Gastrocnemius medialis (tissue), 4 donors: ENCODE data around the gene RYR3. TPM values are rescaled to one million over a fixed set of nuclear protein-coding genes. Genes with fewer than 3 reads are reported as not detected.

ENCODE experiments used
- ATAC-seq, 2 donors: fragments of 150-250 bp; one replicate each; pipeline ENCODE4 v1.9.1; 2016
- DNase-seq, 2 donors: peaks; one replicate each; pipeline ENCODE4 v3.0.0-alpha.2; 2019
- H3K27ac ChIP-seq, 4 donors: fragments of 200-600 bp; sonication (generic); 1 replicate in 1 of 4; 2 replicates in 3 of 4; pipeline ENCODE4 v1.5.1; 2016 to 2018; ENCODE audit warnings: mild to moderate bottlenecking in 2 of 4, moderate library complexity in 1 of 4
- H3K27me3 ChIP-seq, 3 donors: fragments of 200-600 bp; sonication (generic) in 2 of 3; 1 replicate in 1 of 3; 2 replicates in 2 of 3; pipeline versions ENCODE4 v1.5.1 to v1.6.0; 2016 to 2019; ENCODE audit warnings: mild to moderate bottlenecking in 1 of 3, moderate library complexity in 1 of 3
- H3K36me3 ChIP-seq, 2 donors: fragments of 200-600 bp; sonication (generic) in 1 of 2; one replicate each; pipeline ENCODE4 v1.5.1; 2017 to 2018
- H3K4me1 ChIP-seq, 2 donors: fragments of 200-600 bp; sonication (generic) in 1 of 2; one replicate each; pipeline ENCODE4 v1.5.1; 2016 to 2017; ENCODE audit warnings: mild to moderate bottlenecking in 2 of 2
- H3K4me3 ChIP-seq, 4 donors: fragments of 200-600 bp; sonication (generic) in 3 of 4; 1 replicate in 1 of 4; 2 replicates in 3 of 4; pipeline ENCODE4 v1.5.1; 2016 to 2019; ENCODE audit warnings: mild to moderate bottlenecking in 2 of 4
- H3K9me3 ChIP-seq, 3 donors: fragments of 200-600 bp; sonication (generic) in 2 of 3; 1 replicate in 1 of 3; 2 replicates in 2 of 3; pipeline ENCODE4 v1.5.1; 2016 to 2019
- POLR2A ChIP-seq, 2 donors: fragments of 450-650 bp; IDR thresholded peaks; one replicate each; pipeline ENCODE4 v1.6.1; 2017; ENCODE audit warnings: antibody characterized with exemption in 2 of 2, mild to moderate bottlenecking in 2 of 2, moderate library complexity in 2 of 2
- in situ Hi-C, 4 donors: fragments of 200-750 bp; cut with MboI; loops; one replicate each; pipeline versions ENCODE4 v1.15.0 to v1.8.0; 2017; ENCODE audit warnings: low sequenced_read_pairs in 4 of 4
- intact Hi-C: fragments of 100-400 bp; cut with DNase I; formaldehyde crosslinking; loops from one replicate; pipeline ENCODE4 v1.15.1; 2023; ENCODE audit warnings: low total_unique reads
- total RNA-seq, 4 donors: library from RNA; depleted of rRNA; stranded (reverse); fragments of >200 nt; gene quantifications; one replicate each; pipeline versions ENCODE4 v1.1.0 to v1.2.3, GENCODE V29; 2016
- TF ChIP-seq, protein P1 (sequence below), 5 experiments: fragments of 450-650 bp in 3 of 5; fragments of 200-600 bp in 2 of 5; sonication (generic) in 2 of 5; IDR thresholded peaks in 4 of 5; conservative IDR thresholded peaks in 1 of 5; 1 replicate in 4 of 5; 2 replicates in 1 of 5; pipeline ENCODE4 v1.5.1; 2016 to 2019; ENCODE audit warnings: antibody characterized with exemption in 5 of 5, mild to moderate bottlenecking in 3 of 5, moderate library complexity in 3 of 5

Gene RYR3
- total RNA-seq, 4 donors from 2014 or later, result 7.6 to 30.9 (median 20.6) TPM

- in situ Hi-C loops (loop anchor here in 2 of 4 donors (5.0 to 10.0 kb wide), 2 partner anchors 396 to 404 kb away; no protein-coding TSS in a partner anchor), intact Hi-C loops (no loop called here)
- no peak for DNase-seq
- Histone ChIP-seq H3K9me3 (no peaks in the 10 kb centered on the region), H3K36me3 (no peaks in the 10 kb centered on the region), H3K4me1 (no peaks in the 10 kb centered on the region), H3K27me3 (no peaks in the 10 kb centered on the region), H3K27ac (peak overlapping the region in 1 of 4 donors; percentile 17), H3K4me3 (no peak overlapping the region)
- no peak for ATAC-seq
- TF ChIP-seq, protein P1, sequence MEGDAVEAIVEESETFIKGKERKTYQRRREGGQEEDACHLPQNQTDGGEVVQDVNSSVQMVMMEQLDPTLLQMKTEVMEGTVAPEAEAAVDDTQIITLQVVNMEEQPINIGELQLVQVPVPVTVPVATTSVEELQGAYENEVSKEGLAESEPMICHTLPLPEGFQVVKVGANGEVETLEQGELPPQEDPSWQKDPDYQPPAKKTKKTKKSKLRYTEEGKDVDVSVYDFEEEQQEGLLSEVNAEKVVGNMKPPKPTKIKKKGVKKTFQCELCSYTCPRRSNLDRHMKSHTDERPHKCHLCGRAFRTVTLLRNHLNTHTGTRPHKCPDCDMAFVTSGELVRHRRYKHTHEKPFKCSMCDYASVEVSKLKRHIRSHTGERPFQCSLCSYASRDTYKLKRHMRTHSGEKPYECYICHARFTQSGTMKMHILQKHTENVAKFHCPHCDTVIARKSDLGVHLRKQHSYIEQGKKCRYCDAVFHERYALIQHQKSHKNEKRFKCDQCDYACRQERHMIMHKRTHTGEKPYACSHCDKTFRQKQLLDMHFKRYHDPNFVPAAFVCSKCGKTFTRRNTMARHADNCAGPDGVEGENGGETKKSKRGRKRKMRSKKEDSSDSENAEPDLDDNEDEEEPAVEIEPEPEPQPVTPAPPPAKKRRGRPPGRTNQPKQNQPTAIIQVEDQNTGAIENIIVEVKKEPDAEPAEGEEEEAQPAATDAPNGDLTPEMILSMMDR (IDR thresholded peaks at IDR 0.05 in 4 of 5, conservative IDR thresholded peaks at IDR 0.05 in 1 of 5), result no peak
- no peak for TF ChIP-seq POLR2A (IDR thresholded peaks at IDR 0.05)
These were observed 12.1 kb upstream of the RYR3 start for GRCh38 chr15:33298631-33299030.

GRCh38 chr15:33304924-33305323 lies 5.8 kb upstream of the RYR3 start:
- no peaks in the 10 kb centered on the region for H3K27me3 ChIP-seq
- H3K4me3 ChIP-seq, result no peak overlapping the region
- no peak for DNase-seq
- intact Hi-C loops (no loop called here), in situ Hi-C loops (no loop called here)
- H3K27ac ChIP-seq, result no peak overlapping the region
- H3K4me1 ChIP-seq, result peaks cover 0 to 2% of the 10 kb centered on the region in 2 donors
- no peak for ATAC-seq
- no peaks in the 10 kb centered on the region for H3K36me3 ChIP-seq
- TF ChIP-seq, protein P1 (IDR thresholded peaks at IDR 0.05 in 4 of 5, conservative IDR thresholded peaks at IDR 0.05 in 1 of 5), result no peak
- no peak for TF ChIP-seq POLR2A (IDR thresholded peaks at IDR 0.05)
- no peaks in the 10 kb centered on the region for H3K9me3 ChIP-seq

GRCh38 chr15:33309602-33310276 lies 1.0 kb upstream of the RYR3 start:
- Histone ChIP-seq H3K27me3 (no peaks in the 10 kb centered on the region), H3K27ac (peak overlapping the region in 1 of 4 donors; percentile 81)

DNA sequence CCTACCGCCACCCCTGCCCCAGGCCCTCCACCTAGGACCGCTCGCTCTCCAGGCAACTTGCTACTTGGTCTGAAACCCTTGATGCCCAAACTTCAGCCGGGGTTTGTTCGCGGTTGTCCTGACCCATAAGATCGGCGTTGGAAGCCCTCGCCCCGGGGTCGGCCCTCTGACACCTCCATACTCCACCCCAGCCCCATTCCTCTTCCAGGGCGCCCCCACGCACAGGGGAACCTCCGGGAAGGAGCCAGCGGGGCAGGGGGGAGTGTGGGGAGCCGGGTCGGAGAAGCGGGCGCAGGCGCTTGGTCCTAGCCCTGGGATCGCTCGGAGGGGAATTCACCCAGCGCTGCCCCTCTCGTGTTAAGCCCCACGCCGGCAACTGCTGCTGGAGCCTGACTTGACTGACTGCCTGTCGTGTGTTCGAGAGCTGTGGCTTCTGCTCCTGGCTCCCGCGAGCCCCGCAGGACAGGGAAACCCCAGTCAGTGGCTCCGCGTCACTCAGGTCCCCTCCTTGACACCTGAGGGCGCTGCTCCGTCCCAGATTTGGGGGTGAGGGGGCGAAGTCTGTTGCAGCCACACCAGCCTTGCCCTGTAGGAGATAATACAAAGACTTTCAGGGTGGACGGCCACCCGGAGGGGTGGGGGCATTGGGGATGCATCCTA lies 675 bp downstream of the RYR3 start:
- peaks cover 0 to 26% of the 10 kb centered on the region in 2 donors for H3K4me1 ChIP-seq
- peak; percentile 18 to 31 for ATAC-seq
- in situ Hi-C loops (no loop called here), intact Hi-C loops (loop anchor here (5.0 to 10.0 kb wide), 3 partner anchors 81 to 273 kb away; no protein-coding TSS in a partner anchor)
- peak in 1 of 2 donors; percentile 37 for DNase-seq
- H3K36me3 ChIP-seq, result no peaks in the 10 kb centered on the region
- H3K27me3 ChIP-seq, result no peaks in the 10 kb centered on the region
- H3K4me3 ChIP-seq, result peak overlapping the region; percentile 50 to 65 (median 60)
- no peaks in the 10 kb centered on the region for H3K9me3 ChIP-seq
- peak overlapping the region; percentile 41 to 81 (median 70) for H3K27ac ChIP-seq
- TF ChIP-seq, protein P1 (IDR thresholded peaks at IDR 0.05 in 4 of 5, conservative IDR thresholded peaks at IDR 0.05 in 1 of 5), result peak in 2 of 5 experiments; percentile 8 to 30
- TF ChIP-seq POLR2A (IDR thresholded peaks at IDR 0.05), result no peak

More at GRCh38 chr15:33309602-33310276, 1.0 kb upstream of the RYR3 start:
- peak; percentile 60 to 73 for ATAC-seq
- TF ChIP-seq, protein P1 (IDR thresholded peaks at IDR 0.05 in 4 of 5, conservative IDR thresholded peaks at IDR 0.05 in 1 of 5), result peak; percentile 29 to 63 (median 42)
- TF ChIP-seq POLR2A (IDR thresholded peaks at IDR 0.05), result no peak
- intact Hi-C loops, result loop anchor here (1.0 to 10.0 kb wide), 4 partner anchors 83 to 391 kb away; no protein-coding TSS in a partner anchor
- Histone ChIP-seq H3K4me1 (peaks cover 0 to 17% of the 10 kb centered on the region in 2 donors), H3K9me3 (no peaks in the 10 kb centered on the region), H3K36me3 (no peaks in the 10 kb centered on the region), H3K4me3 (peak overlapping the region in 3 of 4 donors; percentile 50 to 65 (median 60))
- in situ Hi-C loops, result no loop called here
- peak in 1 of 2 donors; percentile 54 for DNase-seq
